IMR-90 (cell line): ENCODE results near the gene NUP210. TPM values are rescaled to one million over a fixed set of nuclear protein-coding genes. Genes with fewer than 3 reads are reported as not detected.

ENCODE experiments used
- ATAC-seq: fragments of 200-7000 bp; cut with Tn5 transposase; 2 replicates; pipeline ENCODE4 v1.9.1; 2020; ENCODE audit warnings: low read depth, mild to moderate bottlenecking, moderate library complexity
- BruUV-seq: library from RNA; stranded (reverse); fragments of 400-500 nt; replicated peaks from 2 replicates; lab custom pipeline; 2021; lab: Mats Ljungman, UMichigan
- CTCF ChIA-PET: fragments of 300-600 bp; formaldehyde crosslinking; extraction: SDS; loops from one replicate; lab custom pipeline; 2021; ENCODE audit warnings: antibody characterized with exemption; lab: Yijun Ruan, JAX
- POLR2A ChIA-PET: fragments of 300-600 bp; sonication (Branson Sonifier 250); formaldehyde crosslinking; loops from one replicate; lab custom pipeline; 2022; ENCODE audit warnings: antibody characterized with exemption; ENCODE audit not compliant: unreplicated experiment; lab: Charles Lee
- DNase-seq: peaks from one replicate; pipeline ENCODE4 v3.0.0; 2013
- H2AFZ ChIP-seq: replicated peaks from 2 replicates; pipeline ENCODE3; 2013; ENCODE audit warnings: low read length, mild to moderate bottlenecking; ENCODE audit not compliant: poor library complexity
- H2AK5ac ChIP-seq: 2 replicates; pipeline ENCODE4 v1.6.1; 2013; ENCODE audit warnings: low read depth, low read length, inconsistent platforms
- H2AK9ac ChIP-seq: replicated peaks from 2 replicates; pipeline ENCODE3; 2013; ENCODE audit warnings: mild to moderate bottlenecking, low read depth, low read length, moderate library complexity; ENCODE audit not compliant: poor library complexity
- H2BK120ac ChIP-seq: 2 replicates; pipeline ENCODE4 v1.6.1; 2013; ENCODE audit warnings: low read depth, low read length, inconsistent platforms
- H2BK15ac ChIP-seq: 3 replicates; pipeline ENCODE4 v1.6.1; 2013; ENCODE audit warnings: low read depth, low read length, inconsistent platforms
- H2BK20ac ChIP-seq: 2 replicates; pipeline ENCODE4 v1.6.1; 2013; ENCODE audit warnings: low read depth, mild to moderate bottlenecking, inconsistent platforms, low read length, moderate library complexity
- H2BK5ac ChIP-seq: 2 replicates; pipeline ENCODE4 v1.6.1; 2013; ENCODE audit warnings: mild to moderate bottlenecking, low read depth, low read length, inconsistent platforms; ENCODE audit not compliant: poor library complexity, severe bottlenecking
- H3K14ac ChIP-seq: replicated peaks from 2 replicates; pipeline ENCODE4 v1.6.1; 2013; ENCODE audit warnings: low read depth, low read length, inconsistent platforms
- H3K18ac ChIP-seq: 2 replicates; pipeline ENCODE4 v1.6.1; 2013; ENCODE audit warnings: low read depth, low read length, control low read depth
- H3K23ac ChIP-seq: 2 replicates; pipeline ENCODE4 v1.6.1; 2013; ENCODE audit warnings: low read depth, low read length, inconsistent platforms
- H3K27ac ChIP-seq: 2 replicates; pipeline ENCODE4 v1.5.1; 2013; ENCODE audit warnings: mild to moderate bottlenecking, control low read depth, low read length; ENCODE audit not compliant: insufficient read depth
- H3K27me3 ChIP-seq: 2 replicates; pipeline ENCODE4 v1.6.1; 2013; ENCODE audit warnings: low read length; ENCODE audit not compliant: control insufficient read depth, insufficient read depth
- H3K36me3 ChIP-seq: 2 replicates; pipeline ENCODE4 v1.6.1; 2013; ENCODE audit warnings: low read length, mixed read lengths; ENCODE audit not compliant: control insufficient read depth, insufficient read depth
- H3K4ac ChIP-seq: 2 replicates; pipeline ENCODE4 v1.6.1; 2013; ENCODE audit warnings: low read depth, low read length, inconsistent platforms
- H3K4me1 ChIP-seq: 2 replicates; pipeline ENCODE4 v1.6.1; 2013; ENCODE audit warnings: low read length, mixed read lengths; ENCODE audit not compliant: control insufficient read depth, insufficient read depth
- H3K4me2 ChIP-seq: 2 replicates; pipeline ENCODE4 v1.6.1; 2013; ENCODE audit warnings: low read depth, mild to moderate bottlenecking, control low read depth, low read length, moderate library complexity
- H3K4me3 ChIP-seq: 2 replicates; pipeline ENCODE4 v1.5.1; 2013; ENCODE audit warnings: low read depth, mild to moderate bottlenecking, control low read depth, low read length, moderate library complexity; ENCODE audit not compliant: insufficient read depth
- H3K56ac ChIP-seq: 2 replicates; pipeline ENCODE4 v1.6.1; 2013; ENCODE audit warnings: low read length, inconsistent platforms; ENCODE audit not compliant: insufficient read depth; ENCODE audit errors: extremely low read depth
- H3K79me1 ChIP-seq, 2 experiments: 2 replicates each; pipeline ENCODE4 v1.6.1; 2013; ENCODE audit warnings: low read length in 2 of 2, inconsistent platforms in 1 of 2, low read depth in 1 of 2
- H3K9ac ChIP-seq: 2 replicates; pipeline ENCODE4 v1.6.1; 2013; ENCODE audit warnings: low read depth, low read length, control low read depth
- H3K9me1 ChIP-seq: 2 replicates; pipeline ENCODE4 v1.6.1; 2013; ENCODE audit warnings: low read length, inconsistent platforms; ENCODE audit not compliant: insufficient read depth
- H3K9me3 ChIP-seq: 2 replicates; pipeline ENCODE4 v1.6.1; 2013; ENCODE audit warnings: low read length; ENCODE audit not compliant: control insufficient read depth, insufficient read depth
- H4K20me1 ChIP-seq: 2 replicates; pipeline ENCODE4 v1.6.1; 2013; ENCODE audit warnings: low read length, inconsistent platforms; ENCODE audit not compliant: insufficient read depth
- H4K5ac ChIP-seq: 2 replicates; pipeline ENCODE4 v1.6.1; 2013; ENCODE audit warnings: mild to moderate bottlenecking, low read depth, low read length, control low read depth
- H4K8ac ChIP-seq, 2 experiments: 2 replicates each; pipeline ENCODE4 v1.6.1; 2013; ENCODE audit warnings: low read depth in 2 of 2, low read length in 2 of 2, control low read depth in 1 of 2, inconsistent platforms in 1 of 2
- H4K91ac ChIP-seq: 2 replicates; pipeline ENCODE4 v1.6.1; 2013; ENCODE audit warnings: low read depth, low read length, inconsistent platforms; ENCODE audit not compliant: insufficient read depth
- MXI1 ChIP-seq: IDR thresholded peaks from 2 replicates; pipeline ENCODE4 v1.6.1; 2012; ENCODE audit warnings: low read depth, mild to moderate bottlenecking, low read length, moderate library complexity, borderline replicate concordance
- RAD21 ChIP-seq: IDR thresholded peaks from 2 replicates; pipeline ENCODE4 v1.6.1; 2012; ENCODE audit warnings: low read length, improper control_type of control experiment
- WGBS, 2 experiments: methylation state at CpG; one replicate each; pipeline versions ENCODE4 v1.1.5 to v1.1.7; 2013; ENCODE audit warnings: missing lambda C conversion rate in 2 of 2; ENCODE audit not compliant: insufficient read length in 1 of 2; ENCODE audit errors: extremely low coverage in 2 of 2; 5-methylcytosine and 5-hydroxymethylcytosine counted together
- dilution Hi-C: fragments of 300-500 bp; cut with HindIII; formaldehyde crosslinking; loops from one replicate; pipeline ENCODE4 v1.14.3; 2018; ENCODE audit warnings: low sequenced_read_pairs; ENCODE audit not compliant: unreplicated experiment
- in situ Hi-C: fragments of 300-500 bp; cut with MboI; formaldehyde crosslinking; loops from 3 replicates; pipeline ENCODE4 v1.14.3; 2019; ENCODE audit warnings: low sequenced_read_pairs, inconsistent platforms, mixed read lengths
- intact Hi-C: fragments of 100-400 bp; cut with micrococcal nuclease; formaldehyde crosslinking; loops from 2 replicates; pipeline ENCODE4 v1.10.0; 2022
- polyA plus RNA-seq, 3 experiments: library from polyadenylated mRNA; depleted of rRNA; stranded (reverse); fragments of >200 nt; gene quantifications; 2 replicates each; pipeline ENCODE4 v1.2.3, GENCODE V29; 2012; ENCODE audit warnings: low replicate concordance in 1 of 3
- total RNA-seq: library from RNA; depleted of rRNA; stranded (reverse); fragments of >200 nt; gene quantifications from 2 replicates; pipeline ENCODE4 v1.2.3, GENCODE V29; 2012
- TF ChIP-seq, protein P1 (sequence below): conservative IDR thresholded peaks from 2 replicates; pipeline ENCODE4 v1.5.1; 2012; ENCODE audit warnings: mild to moderate bottlenecking, low read depth, low read length, improper control_type of control experiment

The NUP210 gene
- total and polyA plus RNA-seq, 2 of the 4 experiments (the other 2 are of a cell fraction), result under 0.01 to 0.03 TPM

DNA sequence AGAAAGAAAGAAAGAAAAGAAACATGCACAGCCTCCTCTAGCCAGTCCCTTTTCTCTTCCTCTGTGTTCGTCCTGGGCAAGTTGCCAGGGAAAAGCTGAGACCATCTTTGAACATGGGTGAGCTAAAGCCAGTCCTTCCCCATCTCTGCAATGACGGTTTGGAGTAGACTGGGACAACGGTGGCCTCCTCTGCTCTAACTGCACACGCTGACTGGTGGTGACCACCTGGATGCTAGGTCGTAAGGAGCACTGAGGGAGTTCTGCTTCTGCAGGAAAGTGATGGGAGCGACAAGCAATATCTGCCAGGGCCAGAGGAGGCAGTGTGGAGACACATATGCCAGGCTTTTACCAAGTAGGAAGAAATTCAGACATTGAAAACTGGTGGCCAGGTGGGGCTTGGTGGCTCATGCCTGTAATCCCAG is 111.7 kb downstream of the NUP210 start:
- no peaks in the 10 kb centered on the region for H3K9me3 ChIP-seq
- ChIA-PET POLR2A (no interaction called here), CTCF (no interaction called here)
- no peak overlapping the region for H2AK5ac ChIP-seq
- H3K56ac ChIP-seq, result no peak overlapping the region
- H3K18ac ChIP-seq, result no peak overlapping the region
- no peak overlapping the region for H4K8ac ChIP-seq
- DNase-seq (peak; percentile 38), ATAC-seq (peak; percentile 56)
- H4K91ac ChIP-seq, result no peak overlapping the region
- no peak overlapping the region for H2BK15ac ChIP-seq
- H2BK120ac ChIP-seq, result no peak overlapping the region
- no peak overlapping the region for H4K5ac ChIP-seq
- no peak overlapping the region for H2BK20ac ChIP-seq
- no peak overlapping the region for H3K4me3 ChIP-seq
- TF ChIP-seq, protein P1, sequence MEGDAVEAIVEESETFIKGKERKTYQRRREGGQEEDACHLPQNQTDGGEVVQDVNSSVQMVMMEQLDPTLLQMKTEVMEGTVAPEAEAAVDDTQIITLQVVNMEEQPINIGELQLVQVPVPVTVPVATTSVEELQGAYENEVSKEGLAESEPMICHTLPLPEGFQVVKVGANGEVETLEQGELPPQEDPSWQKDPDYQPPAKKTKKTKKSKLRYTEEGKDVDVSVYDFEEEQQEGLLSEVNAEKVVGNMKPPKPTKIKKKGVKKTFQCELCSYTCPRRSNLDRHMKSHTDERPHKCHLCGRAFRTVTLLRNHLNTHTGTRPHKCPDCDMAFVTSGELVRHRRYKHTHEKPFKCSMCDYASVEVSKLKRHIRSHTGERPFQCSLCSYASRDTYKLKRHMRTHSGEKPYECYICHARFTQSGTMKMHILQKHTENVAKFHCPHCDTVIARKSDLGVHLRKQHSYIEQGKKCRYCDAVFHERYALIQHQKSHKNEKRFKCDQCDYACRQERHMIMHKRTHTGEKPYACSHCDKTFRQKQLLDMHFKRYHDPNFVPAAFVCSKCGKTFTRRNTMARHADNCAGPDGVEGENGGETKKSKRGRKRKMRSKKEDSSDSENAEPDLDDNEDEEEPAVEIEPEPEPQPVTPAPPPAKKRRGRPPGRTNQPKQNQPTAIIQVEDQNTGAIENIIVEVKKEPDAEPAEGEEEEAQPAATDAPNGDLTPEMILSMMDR, result peak; percentile 33; the same call in 1 of the 2 replicates
- TF ChIP-seq RAD21, result peak; percentile 14; the same call in 1 of the 2 replicates
- no peak for TF ChIP-seq MXI1
- no CpG with 5 or more reads among the region's 6 CpGs for WGBS, 2 experiments
- H3K36me3 ChIP-seq, result no peaks in the 10 kb centered on the region
- peaks cover 4% of the 10 kb centered on the region; the same call in 1 of the 2 replicates for H3K27me3 ChIP-seq
- BruUV-seq, result no TSS peak
- H3K4me2 ChIP-seq, result no peak overlapping the region
- H3K27ac ChIP-seq, result no peak overlapping the region
- H3K9ac ChIP-seq, result no peak overlapping the region
- intact Hi-C loops (loop anchor here (10.0 kb wide), 1 partner anchor 146 kb away; no protein-coding TSS in a partner anchor), in situ Hi-C loops (no loop called here), dilution Hi-C loops (no loop called here)
- H4K20me1 ChIP-seq, result no peaks in the 10 kb centered on the region
- H3K79me1 ChIP-seq, result no peaks in the 10 kb centered on the region
- no peak overlapping the region for H2AK9ac ChIP-seq
- no peak overlapping the region for H3K4ac ChIP-seq
- no peak overlapping the region for H2BK5ac ChIP-seq
- no peak overlapping the region for H3K14ac ChIP-seq
- no peaks in the 10 kb centered on the region for H3K9me1 ChIP-seq
- H2AFZ ChIP-seq, result no peak overlapping the region
- H3K4me1 ChIP-seq, result no peaks in the 10 kb centered on the region
- H3K23ac ChIP-seq, result no peak overlapping the region
